HepG2 (cell line): ENCODE results near the gene HSPA5. TPM values are rescaled to one million over a fixed set of nuclear protein-coding genes. Genes with fewer than 3 reads are reported as not detected.

Experiments
- ADNP ChIP-seq: sonication (generic); formaldehyde crosslinking; IDR thresholded peaks from 2 replicates; pipeline ENCODE4 v1.4.0; 2020; ENCODE audit warnings: missing genetic modification reagents
- ARNT2 ChIP-seq: sonication (generic); formaldehyde crosslinking; IDR thresholded peaks from 2 replicates; pipeline ENCODE4 v1.8.0; 2022; ENCODE audit warnings: mild to moderate bottlenecking, low read depth, missing genetic modification reagents, moderate library complexity
- ARNTL ChIP-seq: sonication (generic); formaldehyde crosslinking; IDR thresholded peaks from 2 replicates; pipeline ENCODE4 v1.4.0; 2020; ENCODE audit warnings: mild to moderate bottlenecking, missing genetic modification reagents
- ATF6 ChIP-seq: sonication (generic); formaldehyde crosslinking; conservative IDR thresholded peaks from 2 replicates; pipeline ENCODE4 v1.4.0; 2020; ENCODE audit warnings: missing genetic modification reagents
- CBX1 ChIP-seq: IDR thresholded peaks from one replicate; pipeline ENCODE4 v1.6.1; 2016; ENCODE audit warnings: antibody characterized with exemption, low read depth
- HNRNPL ChIP-seq: fragments of 200-400 bp; formaldehyde crosslinking; IDR thresholded peaks from 2 replicates; pipeline ENCODE4 v1.6.1; 2017; ENCODE audit warnings: mild to moderate bottlenecking, low read depth, low read length
- NCOA2 ChIP-seq: sonication (generic); formaldehyde crosslinking; IDR thresholded peaks from 2 replicates; pipeline ENCODE4 v1.8.0; 2022; ENCODE audit warnings: inconsistent platforms
- PBX2 ChIP-seq: IDR thresholded peaks from 2 replicates; pipeline ENCODE4 v1.6.1; 2016; ENCODE audit warnings: control low read depth
- POLR2AphosphoS5 ChIP-seq: IDR thresholded peaks from 2 replicates; pipeline ENCODE4 v1.6.1; 2012; ENCODE audit warnings: low read depth, low read length
- SNAPC2 ChIP-seq: sonication (generic); formaldehyde crosslinking; IDR thresholded peaks from 2 replicates; pipeline ENCODE4 v1.8.1; 2022; ENCODE audit warnings: mild to moderate bottlenecking, missing genetic modification reagents
- SRF ChIP-seq: IDR thresholded peaks from 2 replicates; pipeline ENCODE4 v1.6.1; 2011; ENCODE audit warnings: mild to moderate bottlenecking, low read depth, low read length, moderate library complexity
- TRIM24 ChIP-seq: sonication (generic); formaldehyde crosslinking; IDR thresholded peaks from 2 replicates; pipeline ENCODE4 v1.8.0; 2022; ENCODE audit warnings: mild to moderate bottlenecking, missing genetic modification reagents
- ZGPAT ChIP-seq: IDR thresholded peaks from 2 replicates; pipeline ENCODE4 v1.6.1; 2016; ENCODE audit warnings: mild to moderate bottlenecking
- ZNF143 ChIP-seq: sonication (generic); formaldehyde crosslinking; IDR thresholded peaks from 2 replicates; pipeline ENCODE4 v1.4.0; 2020; ENCODE audit warnings: missing genetic modification reagents
- ZNF256 ChIP-seq: sonication (generic); formaldehyde crosslinking; conservative IDR thresholded peaks from 2 replicates; pipeline ENCODE4 v1.4.0; 2020; ENCODE audit warnings: missing genetic modification reagents
- ZNF292 ChIP-seq: sonication (generic); formaldehyde crosslinking; IDR thresholded peaks from 2 replicates; pipeline ENCODE4 v1.8.1; 2022; ENCODE audit warnings: mild to moderate bottlenecking, low read depth, missing genetic modification reagents, borderline replicate concordance
- ZNF343 ChIP-seq: sonication (generic); formaldehyde crosslinking; IDR thresholded peaks from 2 replicates; pipeline ENCODE4 v1.4.0; 2020; ENCODE audit warnings: mild to moderate bottlenecking, missing genetic modification reagents
- ZNF530 ChIP-seq: sonication (generic); formaldehyde crosslinking; IDR thresholded peaks from 2 replicates; pipeline ENCODE4 v1.5.0; 2020; ENCODE audit warnings: low read depth, mild to moderate bottlenecking, missing genetic modification reagents
- ZNF605 ChIP-seq: sonication (generic); formaldehyde crosslinking; IDR thresholded peaks from 2 replicates; pipeline ENCODE4 v1.8.0; 2022; ENCODE audit warnings: mild to moderate bottlenecking, missing genetic modification reagents
- ZNF609 ChIP-seq: sonication (generic); formaldehyde crosslinking; IDR thresholded peaks from 2 replicates; pipeline ENCODE4 v1.4.0; 2020; ENCODE audit warnings: mild to moderate bottlenecking, missing genetic modification reagents, borderline replicate concordance
- ZNF619 ChIP-seq: sonication (generic); formaldehyde crosslinking; IDR thresholded peaks from 2 replicates; pipeline ENCODE4 v1.4.0; 2020; ENCODE audit warnings: mild to moderate bottlenecking, missing genetic modification reagents
- ZNF784 ChIP-seq: sonication (generic); formaldehyde crosslinking; IDR thresholded peaks from 2 replicates; pipeline ENCODE4 v1.5.1; 2020; ENCODE audit warnings: missing genetic modification reagents, mild to moderate bottlenecking, borderline replicate concordance
- polyA plus RNA-seq, 8 experiments: library from polyadenylated mRNA; depleted of rRNA in 3 of 8; stranded (reverse) in 7 of 8; unstranded in 1 of 8; fragments of >200 nt; fragmentation: Illumina TruSeq in 4 of 8; extraction: Trizol in 4 of 8; gene quantifications; 2 replicates each; pipeline versions ENCODE4 v1.2.1 to v1.2.3, GENCODE V29; 2011 to 2016; ENCODE audit warnings: low read depth in 4 of 8, missing spikeins in 1 of 8, mixed read lengths in 1 of 8; ENCODE audit not compliant: insufficient read depth in 1 of 8
- total RNA-seq, 5 experiments: library from RNA; depleted of rRNA; stranded (reverse); fragments of >200 nt; fragmentation: Illumina TruSeq; extraction: Trizol; gene quantifications; 2 replicates each; pipeline ENCODE4 v1.2.3, GENCODE V29; 2016; ENCODE audit warnings: low read depth in 1 of 5

HSPA5 gene
- total and polyA plus RNA-seq, 2 of the 13 experiments (the other 11 are each of a cell fraction or from before 2014, with no cell fraction given) = 201 to 206 TPM

- TF ChIP-seq ATF6 (no peak), ZNF530 (no peak), POLR2AphosphoS5 (no peak), ARNTL (no peak), SNAPC2 (CRISPR knock-in tag) (no peak; the same call in 1 of the 2 replicates), HNRNPL (no peak), ZNF619 (CRISPR knock-in tag) (no peak), NCOA2 (CRISPR knock-in tag) (peak; percentile 88), ZNF143 (no peak), TRIM24 (no peak), SRF (no peak), ZNF292 (no peak), ZNF605 (no peak), CBX1 (no peak), ZNF256 (CRISPR knock-in tag) (no peak), ARNT2 (CRISPR knock-in tag) (no peak), ADNP (CRISPR knock-in tag) (no peak), ZNF343 (CRISPR knock-in tag) (no peak), PBX2 (no peak), ZNF784 (CRISPR knock-in tag) (no peak), ZGPAT (CRISPR knock-in tag) (peak; percentile 76; the same call in 1 of the 2 replicates), ZNF609 (peak; percentile 65; the same call in 1 of the 2 replicates)
Measured at GRCh38 chr9:125272697-125273096, 31.6 kb upstream of the HSPA5 start (continued).
